HepG2 (cell line): ENCODE data around the gene MYBPC2. TPM values are rescaled to one million over a fixed set of nuclear protein-coding genes. Genes with fewer than 3 reads are reported as not detected.

Experiments
- CCAR2 ChIP-seq: fragments of 200-400 bp; formaldehyde crosslinking; optimal IDR thresholded peaks from 2 replicates; pipeline ENCODE3; 2018; ENCODE audit warnings: low read depth, mild to moderate bottlenecking, low read length, moderate library complexity
- FOSL1 ChIP-seq: sonication (generic); formaldehyde crosslinking; IDR thresholded peaks from 2 replicates; pipeline ENCODE4 v1.9.0; 2021; ENCODE audit warnings: missing genetic modification reagents, borderline replicate concordance
- MXD4 ChIP-seq: IDR thresholded peaks from 2 replicates; pipeline ENCODE4 v1.6.1; 2016; ENCODE audit warnings: mild to moderate bottlenecking, missing biosample characterization, missing genetic modification reagents
- RFXAP ChIP-seq: sonication (generic); formaldehyde crosslinking; IDR thresholded peaks from 2 replicates; pipeline ENCODE4 v1.4.0; 2020; ENCODE audit warnings: missing genetic modification reagents, borderline replicate concordance
- SIX4 ChIP-seq: sonication (generic); formaldehyde crosslinking; IDR thresholded peaks from 2 replicates; pipeline ENCODE4 v1.4.0; 2020; ENCODE audit warnings: missing genetic modification reagents
- STAG1 ChIP-seq: sonication (generic); formaldehyde crosslinking; IDR thresholded peaks from 2 replicates; pipeline ENCODE4 v1.4.0; 2020; ENCODE audit warnings: missing genetic modification reagents
- ZBTB38 ChIP-seq: sonication (generic); formaldehyde crosslinking; IDR thresholded peaks from 2 replicates; pipeline ENCODE4 v1.5.1; 2020; ENCODE audit warnings: mild to moderate bottlenecking, missing genetic modification reagents
- ZNF121 ChIP-seq: sonication (generic); formaldehyde crosslinking; IDR thresholded peaks from 2 replicates; pipeline ENCODE4 v1.5.0; 2020; ENCODE audit warnings: mild to moderate bottlenecking, missing genetic modification reagents
- ZNF274 ChIP-seq: sonication (generic); formaldehyde crosslinking; IDR thresholded peaks from 2 replicates; pipeline ENCODE4 v1.5.1; 2020; ENCODE audit warnings: mild to moderate bottlenecking, missing genetic modification reagents
- ZNF350 ChIP-seq: sonication (generic); formaldehyde crosslinking; IDR thresholded peaks from 2 replicates; pipeline ENCODE4 v1.4.0; 2020; ENCODE audit warnings: mild to moderate bottlenecking, low read depth, missing genetic modification reagents, borderline replicate concordance
- ZNF83 ChIP-seq: sonication (generic); formaldehyde crosslinking; IDR thresholded peaks from 2 replicates; pipeline ENCODE4 v1.4.0; 2020; ENCODE audit warnings: missing genetic modification reagents, mild to moderate bottlenecking, borderline replicate concordance
- ZSCAN12 ChIP-seq: sonication (generic); formaldehyde crosslinking; IDR thresholded peaks from 2 replicates; pipeline ENCODE4 v1.9.0; 2021; ENCODE audit warnings: mild to moderate bottlenecking, missing genetic modification reagents
- polyA plus RNA-seq, 8 experiments: library from polyadenylated mRNA; depleted of rRNA in 3 of 8; stranded (reverse) in 7 of 8; unstranded in 1 of 8; fragments of >200 nt; fragmentation: Illumina TruSeq in 4 of 8; extraction: Trizol in 4 of 8; gene quantifications; 2 replicates each; pipeline versions ENCODE4 v1.2.1 to v1.2.3, GENCODE V29; 2011 to 2016; ENCODE audit warnings: low read depth in 4 of 8, missing spikeins in 1 of 8, mixed read lengths in 1 of 8; ENCODE audit not compliant: insufficient read depth in 1 of 8
- total RNA-seq, 5 experiments: library from RNA; depleted of rRNA; stranded (reverse); fragments of >200 nt; fragmentation: Illumina TruSeq; extraction: Trizol; gene quantifications; 2 replicates each; pipeline ENCODE4 v1.2.3, GENCODE V29; 2016; ENCODE audit warnings: low read depth in 1 of 5
- TF ChIP-seq, protein P1 (sequence below): IDR thresholded peaks from 2 replicates; pipeline ENCODE4 v1.6.1; 2012; ENCODE audit warnings: low read depth, low read length, improper control_type of control experiment
- TF ChIP-seq, protein P2 (sequence below): sonication (generic); formaldehyde crosslinking; IDR thresholded peaks from 2 replicates; pipeline ENCODE4 v1.8.0; 2022; ENCODE audit warnings: mild to moderate bottlenecking, missing genetic modification reagents, moderate library complexity

MYBPC2 gene
- total and polyA plus RNA-seq, 2 of the 13 experiments (the other 11 are each of a cell fraction or from before 2014, with no cell fraction given), result not detected

DNA sequence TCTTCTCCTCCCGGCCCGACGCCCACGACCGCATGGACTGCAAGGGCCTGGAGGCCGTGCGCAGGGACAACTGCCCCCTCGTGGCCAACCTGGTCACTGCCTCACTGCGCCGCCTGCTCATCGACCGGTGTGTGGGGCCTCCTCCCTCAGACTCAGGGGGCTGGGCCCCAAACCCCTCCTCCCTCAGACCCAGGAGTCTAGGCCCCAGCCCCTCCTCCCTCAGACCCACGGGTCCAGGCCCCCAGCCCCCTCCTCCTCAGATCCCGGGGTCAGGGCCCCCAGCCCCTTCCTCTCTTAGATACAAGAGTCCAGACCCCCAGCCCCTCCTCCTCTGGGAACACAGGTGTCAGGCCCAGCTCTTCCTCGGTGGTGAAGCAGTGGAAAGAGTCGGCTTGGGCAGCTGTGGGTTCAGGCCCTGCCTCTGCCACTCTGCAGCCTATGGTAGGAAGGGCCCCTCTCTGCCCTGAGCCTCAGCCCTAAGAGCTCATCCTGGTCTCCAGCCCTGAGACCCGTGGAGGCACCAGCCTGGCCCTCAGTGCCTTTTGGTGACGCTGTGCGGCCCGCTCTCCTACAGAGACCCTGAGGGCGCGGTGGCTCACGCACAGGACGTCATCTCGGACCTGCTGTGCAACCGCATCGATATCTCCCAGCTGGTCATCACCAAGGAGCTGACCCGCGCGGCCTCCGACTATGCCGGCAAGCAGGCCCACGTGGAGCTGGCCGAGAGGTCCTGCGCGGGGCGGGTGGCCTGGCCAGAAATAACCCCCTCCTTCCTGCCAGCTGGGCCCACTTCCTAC, 17.6 kb upstream of the MYBPC2 start (continued):
- no peak for TF ChIP-seq FOSL1 (CRISPR knock-in tag)
- TF ChIP-seq ZSCAN12 (CRISPR knock-in tag), result no peak
- peak; percentile 60 for TF ChIP-seq STAG1 (CRISPR knock-in tag)
- no peak for TF ChIP-seq SIX4 (CRISPR knock-in tag)
- no peak for TF ChIP-seq ZNF350
- TF ChIP-seq ZBTB38 (CRISPR knock-in tag), result peak; percentile 77
- TF ChIP-seq, protein P1, sequence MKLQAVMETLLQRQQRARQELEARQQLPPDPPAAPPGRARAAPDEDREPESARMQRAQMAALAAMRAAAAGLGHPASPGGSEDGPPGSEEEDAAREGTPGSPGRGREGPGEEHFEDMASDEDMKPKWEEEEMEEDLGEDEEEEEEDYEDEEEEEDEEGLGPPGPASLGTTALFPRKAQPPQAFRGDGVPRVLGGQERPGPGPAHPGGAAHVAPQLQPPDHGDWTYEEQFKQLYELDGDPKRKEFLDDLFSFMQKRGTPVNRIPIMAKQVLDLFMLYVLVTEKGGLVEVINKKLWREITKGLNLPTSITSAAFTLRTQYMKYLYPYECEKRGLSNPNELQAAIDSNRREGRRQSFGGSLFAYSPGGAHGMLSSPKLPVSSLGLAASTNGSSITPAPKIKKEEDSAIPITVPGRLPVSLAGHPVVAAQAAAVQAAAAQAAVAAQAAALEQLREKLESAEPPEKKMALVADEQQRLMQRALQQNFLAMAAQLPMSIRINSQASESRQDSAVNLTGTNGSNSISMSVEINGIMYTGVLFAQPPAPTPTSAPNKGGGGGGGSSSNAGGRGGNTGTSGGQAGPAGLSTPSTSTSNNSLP, result no peak
- TF ChIP-seq, protein P2, sequence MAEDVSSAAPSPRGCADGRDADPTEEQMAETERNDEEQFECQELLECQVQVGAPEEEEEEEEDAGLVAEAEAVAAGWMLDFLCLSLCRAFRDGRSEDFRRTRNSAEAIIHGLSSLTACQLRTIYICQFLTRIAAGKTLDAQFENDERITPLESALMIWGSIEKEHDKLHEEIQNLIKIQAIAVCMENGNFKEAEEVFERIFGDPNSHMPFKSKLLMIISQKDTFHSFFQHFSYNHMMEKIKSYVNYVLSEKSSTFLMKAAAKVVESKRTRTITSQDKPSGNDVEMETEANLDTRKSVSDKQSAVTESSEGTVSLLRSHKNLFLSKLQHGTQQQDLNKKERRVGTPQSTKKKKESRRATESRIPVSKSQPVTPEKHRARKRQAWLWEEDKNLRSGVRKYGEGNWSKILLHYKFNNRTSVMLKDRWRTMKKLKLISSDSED (CRISPR knock-in tag), result no peak
- 0 out of 2 replicates have a peak, but pooled peaks have one; percentile 48 for TF ChIP-seq RFXAP (CRISPR knock-in tag)
- no peak for TF ChIP-seq CCAR2
- 0 out of 2 replicates have a peak, but pooled peaks have one; percentile 11 for TF ChIP-seq ZNF121
- no peak for TF ChIP-seq MXD4 (CRISPR knock-in tag)
- TF ChIP-seq ZNF274 (CRISPR knock-in tag), result peak; percentile 59; the same call in 1 of the 2 replicates
- TF ChIP-seq ZNF83 (CRISPR knock-in tag), result no peak
- TF ChIP-seq, all 625 proteins: peak for 47
